SIG-M5 treated with dmso at 0.1 percent for 504 hours (cell line): Measurements from ENCODE around the gene LRRC8A.

Source experiments
- DNase-seq: peaks from one replicate; lab custom pipeline; 2025; ENCODE audit not compliant: unreplicated experiment; lab: John Stamatoyannopoulos, UW

The LRRC8A gene

DNA sequence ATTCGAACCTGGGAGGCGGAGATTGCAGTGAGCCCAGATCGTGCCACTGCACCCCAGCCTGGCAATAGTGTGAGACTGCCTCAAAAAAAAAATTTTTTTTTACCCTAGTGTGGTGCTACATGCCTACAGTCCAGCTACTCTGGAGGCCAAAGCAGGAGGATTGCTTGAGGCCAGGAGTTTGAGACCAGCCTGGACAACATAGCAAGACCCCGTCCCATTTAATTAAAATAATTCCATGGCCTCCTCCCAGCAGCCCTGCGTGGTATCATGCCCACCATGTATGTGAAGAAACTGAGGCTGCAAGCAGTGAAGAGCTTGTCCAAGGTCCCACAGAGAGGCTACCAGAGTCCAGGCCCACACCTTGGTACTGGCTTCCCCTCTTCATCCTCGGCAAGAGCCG, 19.4 kb downstream of the LRRC8A start:
- DNase-seq = no peak

GRCh38 chr9:128901822-128902221, 19.9 kb downstream of the LRRC8A start:
- DNase-seq = no peak

DNA sequence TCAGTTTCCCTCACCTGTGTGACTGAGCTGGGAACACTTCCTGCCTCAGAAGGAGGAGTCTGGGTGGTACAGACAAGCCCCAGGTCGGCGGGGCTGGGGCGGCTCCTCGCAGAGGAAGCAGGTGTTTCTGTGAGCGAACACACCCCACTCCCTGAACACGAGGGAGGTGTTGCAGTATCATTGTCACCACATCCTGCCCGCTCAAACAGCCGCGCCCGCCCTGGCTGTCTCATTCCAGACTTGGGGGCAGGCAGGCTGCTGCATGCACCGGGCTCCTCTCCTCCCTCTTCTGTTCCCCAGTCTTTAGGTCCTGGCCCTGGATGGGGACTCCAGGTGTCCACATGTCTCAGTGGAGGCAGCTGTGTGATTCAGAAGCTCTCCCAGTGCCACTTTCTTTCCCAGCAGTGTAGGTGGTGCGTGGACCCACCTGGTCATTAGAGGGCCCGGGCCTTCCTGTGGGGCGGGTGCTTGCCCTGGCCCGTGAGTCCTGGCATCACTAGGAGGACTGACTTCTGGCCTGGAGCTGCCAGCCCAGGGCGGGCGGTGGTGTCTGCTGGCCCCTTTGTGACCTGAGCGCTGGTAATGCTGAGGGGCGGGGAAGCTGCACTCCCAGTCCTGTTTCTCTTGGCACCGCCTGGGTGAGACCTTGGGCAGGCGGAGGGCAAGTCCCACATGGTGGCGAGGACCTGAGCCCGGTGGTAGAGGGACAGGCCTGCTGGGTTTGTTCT, 20.6 kb downstream of the LRRC8A start:
- no peak for DNase-seq

DNA sequence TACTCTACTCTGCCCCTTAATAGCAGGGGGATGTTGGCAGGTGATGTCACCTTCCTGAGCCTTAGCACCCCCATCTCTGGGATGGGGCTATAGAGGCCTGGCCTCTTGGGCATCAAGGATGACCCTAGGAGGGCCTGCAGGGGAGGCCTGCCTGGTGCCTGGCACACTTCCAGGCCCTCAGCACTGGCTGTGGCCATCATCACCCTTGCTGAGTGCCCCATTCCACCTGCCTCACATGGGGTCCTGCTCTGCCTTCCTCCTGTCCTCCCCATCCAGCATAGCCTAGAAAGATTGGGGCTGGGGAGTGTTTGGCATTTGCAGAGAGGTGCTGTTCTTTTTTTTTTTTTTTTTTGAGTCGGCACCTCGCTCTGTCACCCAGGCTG, 21.1 kb downstream of the LRRC8A start:
- DNase-seq = no peak

- DNase-seq = no peak
These were observed 22.1 kb downstream of the LRRC8A start for GRCh38 chr9:128903871-128904620.

GRCh38 chr9:128905964-128906363, 24.0 kb downstream of the LRRC8A start:
- no peak for DNase-seq

- no peak for DNase-seq
These were observed 24.8 kb downstream of the LRRC8A start for GRCh38 chr9:128906741-128907140.

DNA sequence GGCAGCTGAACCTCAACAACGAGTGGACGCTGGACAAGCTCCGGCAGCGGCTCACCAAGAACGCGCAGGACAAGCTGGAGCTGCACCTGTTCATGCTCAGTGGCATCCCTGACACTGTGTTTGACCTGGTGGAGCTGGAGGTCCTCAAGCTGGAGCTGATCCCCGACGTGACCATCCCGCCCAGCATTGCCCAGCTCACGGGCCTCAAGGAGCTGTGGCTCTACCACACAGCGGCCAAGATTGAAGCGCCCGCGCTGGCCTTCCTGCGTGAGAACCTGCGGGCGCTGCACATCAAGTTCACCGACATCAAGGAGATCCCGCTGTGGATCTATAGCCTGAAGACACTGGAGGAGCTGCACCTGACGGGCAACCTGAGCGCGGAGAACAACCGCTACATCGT, 26.4 kb downstream of the LRRC8A start:
- no peak for DNase-seq

DNA sequence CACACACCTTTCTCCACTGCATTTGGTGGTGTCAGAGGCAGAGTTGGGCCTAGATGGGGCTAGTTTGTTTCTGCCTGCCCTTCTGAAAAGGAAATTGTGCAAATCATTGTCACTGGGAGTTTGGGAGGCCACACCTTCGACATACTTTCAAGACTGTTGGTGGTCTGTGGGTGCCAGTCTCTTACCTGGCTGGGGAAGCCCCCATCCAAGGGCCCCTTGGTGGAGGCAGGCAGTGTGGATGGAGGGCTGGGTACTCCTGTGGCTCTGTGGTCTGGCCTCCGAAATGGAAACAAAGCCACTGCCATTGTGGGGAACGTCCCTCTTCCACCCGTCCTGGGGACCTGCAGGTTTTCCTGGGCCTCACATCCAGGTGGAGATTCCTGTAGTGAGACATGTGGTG, 27.9 kb downstream of the LRRC8A start:
- no peak for DNase-seq

DNA sequence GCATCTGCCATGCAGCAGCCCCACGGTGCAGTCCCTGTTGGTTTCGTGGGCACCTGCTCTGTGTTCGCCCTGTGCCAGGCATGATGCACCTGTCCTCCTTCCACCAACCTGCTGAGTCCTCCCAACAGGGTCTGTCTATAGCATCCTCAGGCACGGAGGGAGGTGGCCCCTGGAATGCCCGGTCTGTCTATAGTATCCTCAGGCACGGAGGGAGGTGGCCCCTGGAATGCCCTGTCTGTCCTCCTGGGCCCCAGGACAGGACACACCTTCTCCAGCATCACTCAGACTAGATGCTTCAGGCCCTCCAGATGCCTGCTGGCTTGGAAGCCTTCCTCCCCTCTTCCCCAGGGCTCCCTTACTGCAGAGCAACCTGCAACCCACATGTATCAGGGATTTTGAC, 29.0 kb downstream of the LRRC8A start:
- DNase-seq = no peak

DNA sequence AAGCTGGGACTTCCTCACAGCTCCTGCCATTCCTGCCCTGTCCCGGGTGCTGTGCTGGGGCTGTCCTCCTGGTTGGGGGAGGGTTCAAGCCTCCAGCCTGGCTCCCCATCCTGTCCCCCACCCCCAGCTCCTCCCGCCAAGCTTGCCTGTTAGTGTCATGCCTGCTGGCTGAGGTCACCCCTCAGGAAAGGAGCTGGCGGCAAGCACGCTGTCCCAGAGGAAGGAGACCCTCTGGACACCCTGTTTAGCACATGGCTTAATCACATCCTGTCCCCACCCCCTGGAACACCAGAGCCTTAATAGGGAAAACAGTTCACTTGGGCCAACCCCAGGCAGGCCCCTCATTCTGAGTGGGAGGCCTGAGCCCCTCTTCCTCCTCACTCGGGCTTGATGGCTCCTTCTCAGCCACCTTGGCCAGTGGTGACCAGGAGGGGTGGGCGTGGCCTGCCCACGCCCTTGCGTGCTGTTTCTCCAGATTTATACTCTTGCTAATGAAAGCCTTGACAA, 29.6 kb downstream of the LRRC8A start:
- DNase-seq = no peak

- DNase-seq = peak; percentile 25
These were observed 30.4 kb downstream of the LRRC8A start for GRCh38 chr9:128912270-128912853.

GRCh38 chr9:128913048-128913900, 31.3 kb downstream of the LRRC8A start:
- no peak for DNase-seq

DNA sequence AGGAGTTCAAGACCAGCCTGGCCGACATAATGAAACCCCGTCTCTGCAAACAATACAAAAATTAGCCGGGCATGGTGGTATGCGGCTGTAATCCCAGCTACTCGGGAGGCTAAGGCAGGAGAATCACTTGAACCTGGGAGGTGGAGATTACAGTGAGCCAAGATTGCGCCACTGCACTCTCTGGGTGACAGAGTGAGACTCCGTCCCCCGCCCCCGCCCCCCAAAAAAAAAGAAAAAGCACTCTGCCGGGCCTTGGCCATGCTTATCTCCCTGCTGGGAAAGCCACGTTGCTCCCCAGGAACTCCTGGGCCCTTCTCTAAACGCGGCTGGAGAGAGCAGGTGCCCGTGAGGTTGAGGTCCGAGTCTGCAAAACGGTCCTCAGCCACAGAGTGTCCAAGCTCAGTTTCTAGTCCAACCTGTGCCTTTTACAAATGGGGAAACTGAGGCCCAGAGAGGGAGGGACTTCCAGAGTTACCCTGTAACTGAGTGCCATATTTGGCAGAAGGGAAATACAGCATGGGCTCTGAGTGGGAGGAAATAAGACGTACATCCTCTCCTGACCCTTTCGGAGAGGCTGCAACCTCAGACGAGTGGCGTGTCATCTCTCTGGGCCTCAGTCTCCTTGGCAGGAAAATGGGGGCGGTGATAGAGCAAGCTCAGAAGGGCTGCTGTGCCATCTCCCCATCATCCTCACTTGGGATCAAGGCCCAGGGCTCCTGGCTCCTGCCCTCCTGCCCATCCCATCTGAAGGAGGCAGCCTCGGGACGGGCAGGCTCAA, 32.3 kb downstream of the LRRC8A start:
- no peak for DNase-seq

GRCh38 chr9:128916204-128916603, 34.3 kb downstream of the LRRC8A start:
- DNase-seq = no peak

- no peak for DNase-seq
These were observed 34.8 kb downstream of the LRRC8A start for GRCh38 chr9:128916745-128917144.

DNA sequence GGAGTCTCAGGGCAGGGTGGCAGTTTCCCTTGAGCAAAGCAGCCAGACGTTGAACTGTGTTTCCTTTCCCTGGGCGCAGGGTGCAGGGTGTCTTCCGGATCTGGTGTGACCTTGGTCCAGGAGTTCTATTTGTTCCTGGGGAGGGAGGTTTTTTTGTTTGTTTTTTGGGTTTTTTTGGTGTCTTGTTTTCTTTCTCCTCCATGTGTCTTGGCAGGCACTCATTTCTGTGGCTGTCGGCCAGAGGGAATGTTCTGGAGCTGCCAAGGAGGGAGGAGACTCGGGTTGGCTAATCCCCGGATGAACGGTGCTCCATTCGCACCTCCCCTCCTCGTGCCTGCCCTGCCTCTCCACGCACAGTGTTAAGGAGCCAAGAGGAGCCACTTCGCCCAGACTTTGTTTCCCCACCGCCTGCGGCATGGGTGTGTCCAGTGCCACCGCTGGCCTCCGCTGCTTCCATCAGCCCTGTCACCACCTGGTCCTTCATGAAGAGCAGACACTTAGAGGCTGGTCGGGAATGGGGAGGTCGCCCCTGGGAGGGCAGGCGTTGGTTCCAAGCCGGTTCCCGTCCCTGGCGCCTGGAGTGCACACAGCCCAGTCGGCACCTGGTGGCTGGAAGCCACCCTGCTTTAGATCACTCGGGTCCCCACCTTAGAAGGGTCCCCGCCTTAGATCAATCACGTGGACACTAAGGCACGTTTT, 35.4 kb downstream of the LRRC8A start:
- no peak for DNase-seq

GRCh38 chr9:128918921-128919320, 37.0 kb downstream of the LRRC8A start:
- no peak for DNase-seq

DNA sequence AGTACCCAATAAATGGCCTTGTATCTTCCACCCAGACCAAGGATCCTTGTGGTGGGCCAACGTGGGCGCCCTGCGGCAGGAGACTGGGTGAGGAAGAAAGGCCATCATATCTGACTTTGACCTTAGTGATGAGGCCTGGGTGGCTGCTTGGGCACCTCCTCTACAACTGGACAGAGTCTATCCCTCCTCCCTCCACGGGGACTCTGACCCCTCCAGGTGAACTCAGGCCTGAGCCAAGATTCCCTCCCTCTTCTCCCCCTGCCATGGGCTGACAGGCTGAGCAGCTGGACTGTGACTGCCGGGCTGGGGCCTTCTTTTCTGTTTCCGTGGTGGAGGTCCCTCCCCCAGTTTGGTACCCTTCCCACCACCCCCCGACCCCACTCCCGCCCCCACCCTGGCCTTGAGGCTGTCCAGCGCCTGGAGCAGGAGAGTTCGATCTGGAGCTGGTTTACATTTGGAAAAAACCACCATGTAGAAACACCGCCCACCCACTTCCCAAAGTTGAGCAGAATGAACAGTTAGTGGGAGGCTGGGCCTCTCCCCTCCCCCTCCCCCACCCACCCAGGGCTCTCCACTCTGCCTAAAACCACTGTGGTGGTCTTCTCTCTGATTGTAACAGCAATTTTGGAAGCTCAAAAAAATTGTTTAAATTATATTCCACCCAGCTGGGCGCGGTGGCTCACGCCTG, 37.6 kb downstream of the LRRC8A start:
- no peak for DNase-seq
